Gastrocnemius medialis (tissue), 4 donors: ENCODE measurements around the gene RITA1. TPM values are rescaled to one million over a fixed set of nuclear protein-coding genes. Genes with fewer than 3 reads are reported as not detected.

ENCODE experiments used
- ATAC-seq, 2 donors: fragments of 150-250 bp; one replicate each; pipeline ENCODE4 v1.9.1; 2016
- DNase-seq, 2 donors: peaks; one replicate each; pipeline ENCODE4 v3.0.0-alpha.2; 2019
- H3K27ac ChIP-seq, 4 donors: fragments of 200-600 bp; sonication (generic); 1 replicate in 1 of 4; 2 replicates in 3 of 4; pipeline ENCODE4 v1.5.1; 2016 to 2018; ENCODE audit warnings: mild to moderate bottlenecking in 2 of 4, moderate library complexity in 1 of 4
- H3K27me3 ChIP-seq, 3 donors: fragments of 200-600 bp; sonication (generic) in 2 of 3; 1 replicate in 1 of 3; 2 replicates in 2 of 3; pipeline versions ENCODE4 v1.5.1 to v1.6.0; 2016 to 2019; ENCODE audit warnings: mild to moderate bottlenecking in 1 of 3, moderate library complexity in 1 of 3
- H3K36me3 ChIP-seq, 2 donors: fragments of 200-600 bp; sonication (generic) in 1 of 2; one replicate each; pipeline ENCODE4 v1.5.1; 2017 to 2018
- H3K4me1 ChIP-seq, 2 donors: fragments of 200-600 bp; sonication (generic) in 1 of 2; one replicate each; pipeline ENCODE4 v1.5.1; 2016 to 2017; ENCODE audit warnings: mild to moderate bottlenecking in 2 of 2
- H3K4me3 ChIP-seq, 4 donors: fragments of 200-600 bp; sonication (generic) in 3 of 4; 1 replicate in 1 of 4; 2 replicates in 3 of 4; pipeline ENCODE4 v1.5.1; 2016 to 2019; ENCODE audit warnings: mild to moderate bottlenecking in 2 of 4
- H3K9me3 ChIP-seq, 3 donors: fragments of 200-600 bp; sonication (generic) in 2 of 3; 1 replicate in 1 of 3; 2 replicates in 2 of 3; pipeline ENCODE4 v1.5.1; 2016 to 2019
- POLR2A ChIP-seq, 2 donors: fragments of 450-650 bp; IDR thresholded peaks; one replicate each; pipeline ENCODE4 v1.6.1; 2017; ENCODE audit warnings: antibody characterized with exemption in 2 of 2, mild to moderate bottlenecking in 2 of 2, moderate library complexity in 2 of 2
- in situ Hi-C, 4 donors: fragments of 200-750 bp; cut with MboI; loops; one replicate each; pipeline versions ENCODE4 v1.15.0 to v1.8.0; 2017; ENCODE audit warnings: low sequenced_read_pairs in 4 of 4
- intact Hi-C: fragments of 100-400 bp; cut with DNase I; formaldehyde crosslinking; loops from one replicate; pipeline ENCODE4 v1.15.1; 2023; ENCODE audit warnings: low total_unique reads
- total RNA-seq, 4 donors: library from RNA; depleted of rRNA; stranded (reverse); fragments of >200 nt; gene quantifications; one replicate each; pipeline versions ENCODE4 v1.1.0 to v1.2.3, GENCODE V29; 2016
- TF ChIP-seq, protein P1 (sequence below), 5 experiments: fragments of 450-650 bp in 3 of 5; fragments of 200-600 bp in 2 of 5; sonication (generic) in 2 of 5; IDR thresholded peaks in 4 of 5; conservative IDR thresholded peaks in 1 of 5; 1 replicate in 4 of 5; 2 replicates in 1 of 5; pipeline ENCODE4 v1.5.1; 2016 to 2019; ENCODE audit warnings: antibody characterized with exemption in 5 of 5, mild to moderate bottlenecking in 3 of 5, moderate library complexity in 3 of 5

Gene RITA1
- total RNA-seq, 4 donors from 2014 or later = 17.7 to 31.2 (median 23.1) TPM

DNA sequence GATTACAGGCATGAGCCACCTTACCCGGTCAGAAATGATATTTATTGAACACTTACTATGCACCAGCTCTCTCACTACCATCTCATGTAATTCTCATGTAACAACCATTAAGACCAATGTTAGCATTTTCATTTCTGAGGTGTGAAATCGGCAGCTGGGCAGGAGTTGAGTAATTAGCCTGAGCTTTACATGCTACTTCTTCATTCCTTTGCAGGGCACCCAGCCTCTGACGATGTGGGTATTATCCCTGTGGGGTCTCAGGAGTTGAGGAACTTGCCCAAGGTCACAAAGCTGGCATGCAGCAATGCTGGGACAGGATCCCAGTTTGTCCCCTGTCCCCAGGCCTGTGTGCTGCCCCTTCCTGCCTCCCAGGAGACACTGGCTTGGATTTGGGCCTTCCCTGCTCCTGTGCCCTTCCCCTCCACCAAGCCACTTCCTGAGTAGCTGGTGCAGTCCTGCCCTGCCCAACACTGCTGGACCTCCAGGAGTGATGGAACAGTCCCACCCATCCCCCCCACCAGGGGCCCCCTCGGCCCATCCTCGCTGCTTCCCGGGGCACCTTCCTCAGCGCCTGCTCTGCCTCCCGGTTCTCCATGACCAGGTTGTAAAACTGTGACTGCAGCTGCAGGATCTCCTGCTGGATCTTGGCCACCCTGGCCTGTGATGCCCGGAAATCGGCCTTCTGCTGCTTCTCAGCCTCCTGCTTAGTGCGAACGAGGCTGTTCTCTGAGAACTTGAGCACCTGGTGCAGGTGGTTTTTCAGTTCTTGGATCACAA lies 14.7 kb downstream of the RITA1 start:
- Histone ChIP-seq H3K27ac (no peak overlapping the region), H3K9me3 (no peaks in the 10 kb centered on the region), H3K27me3 (no peaks in the 10 kb centered on the region), H3K36me3 (no peaks in the 10 kb centered on the region), H3K4me1 (peaks cover 14 to 15% of the 10 kb centered on the region in 2 donors), H3K4me3 (no peak overlapping the region)
- intact Hi-C loops (no loop called here), in situ Hi-C loops (no loop called here)
- ATAC-seq = no peak
- DNase-seq = no peak
- TF ChIP-seq, protein P1, sequence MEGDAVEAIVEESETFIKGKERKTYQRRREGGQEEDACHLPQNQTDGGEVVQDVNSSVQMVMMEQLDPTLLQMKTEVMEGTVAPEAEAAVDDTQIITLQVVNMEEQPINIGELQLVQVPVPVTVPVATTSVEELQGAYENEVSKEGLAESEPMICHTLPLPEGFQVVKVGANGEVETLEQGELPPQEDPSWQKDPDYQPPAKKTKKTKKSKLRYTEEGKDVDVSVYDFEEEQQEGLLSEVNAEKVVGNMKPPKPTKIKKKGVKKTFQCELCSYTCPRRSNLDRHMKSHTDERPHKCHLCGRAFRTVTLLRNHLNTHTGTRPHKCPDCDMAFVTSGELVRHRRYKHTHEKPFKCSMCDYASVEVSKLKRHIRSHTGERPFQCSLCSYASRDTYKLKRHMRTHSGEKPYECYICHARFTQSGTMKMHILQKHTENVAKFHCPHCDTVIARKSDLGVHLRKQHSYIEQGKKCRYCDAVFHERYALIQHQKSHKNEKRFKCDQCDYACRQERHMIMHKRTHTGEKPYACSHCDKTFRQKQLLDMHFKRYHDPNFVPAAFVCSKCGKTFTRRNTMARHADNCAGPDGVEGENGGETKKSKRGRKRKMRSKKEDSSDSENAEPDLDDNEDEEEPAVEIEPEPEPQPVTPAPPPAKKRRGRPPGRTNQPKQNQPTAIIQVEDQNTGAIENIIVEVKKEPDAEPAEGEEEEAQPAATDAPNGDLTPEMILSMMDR (IDR thresholded peaks at IDR 0.05 in 4 of 5, conservative IDR thresholded peaks at IDR 0.05 in 1 of 5) = no peak
- no peak for TF ChIP-seq POLR2A (IDR thresholded peaks at IDR 0.05)

DNA sequence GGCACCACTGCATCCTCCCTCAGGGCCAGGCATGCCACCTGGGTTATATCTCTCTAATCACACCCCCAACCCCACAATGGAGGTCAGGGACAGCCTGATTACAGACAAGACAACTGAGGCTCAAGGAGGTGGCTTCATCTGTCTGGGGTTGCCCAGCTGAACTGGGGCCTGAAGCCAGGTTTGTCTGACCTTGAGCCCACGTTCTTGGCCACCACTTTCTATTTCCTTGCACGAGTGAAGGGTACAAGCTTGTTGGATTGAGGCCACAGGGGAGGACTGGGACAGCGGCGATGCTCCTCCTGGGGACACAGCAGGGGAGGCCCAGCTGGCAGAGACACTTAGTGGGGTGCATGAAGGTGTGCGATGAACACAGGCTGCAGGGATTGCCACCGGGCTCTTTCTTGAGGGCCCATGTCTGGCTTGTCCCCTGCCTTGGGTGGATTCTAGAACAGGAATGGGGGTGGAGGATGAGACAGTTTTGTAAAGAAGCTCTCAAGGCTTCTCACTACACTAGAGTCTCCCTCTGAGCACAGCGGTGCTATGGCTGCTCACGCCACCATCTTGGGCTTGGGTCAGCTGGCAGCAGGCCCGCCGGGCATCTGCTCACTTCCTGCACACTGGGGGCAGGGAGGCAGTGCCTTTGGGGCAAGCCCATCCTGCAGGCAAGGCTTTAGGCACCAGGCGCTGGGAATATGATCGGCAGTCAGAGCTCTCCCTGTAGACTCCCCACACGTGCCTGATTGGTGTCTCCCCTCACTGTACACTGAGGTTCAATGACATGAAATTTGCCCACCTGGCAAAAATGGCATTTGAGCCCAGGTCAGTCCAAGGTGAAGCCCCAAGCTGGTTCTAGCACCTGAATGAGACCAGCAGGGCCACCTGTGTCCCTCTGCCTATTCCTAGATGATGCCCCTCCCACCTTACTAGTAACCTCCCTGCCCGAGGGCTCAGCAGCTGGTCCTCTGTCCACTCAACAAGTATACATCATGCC lies 16.0 kb downstream of the RITA1 start:
- intact Hi-C loops = no loop called here

DNA sequence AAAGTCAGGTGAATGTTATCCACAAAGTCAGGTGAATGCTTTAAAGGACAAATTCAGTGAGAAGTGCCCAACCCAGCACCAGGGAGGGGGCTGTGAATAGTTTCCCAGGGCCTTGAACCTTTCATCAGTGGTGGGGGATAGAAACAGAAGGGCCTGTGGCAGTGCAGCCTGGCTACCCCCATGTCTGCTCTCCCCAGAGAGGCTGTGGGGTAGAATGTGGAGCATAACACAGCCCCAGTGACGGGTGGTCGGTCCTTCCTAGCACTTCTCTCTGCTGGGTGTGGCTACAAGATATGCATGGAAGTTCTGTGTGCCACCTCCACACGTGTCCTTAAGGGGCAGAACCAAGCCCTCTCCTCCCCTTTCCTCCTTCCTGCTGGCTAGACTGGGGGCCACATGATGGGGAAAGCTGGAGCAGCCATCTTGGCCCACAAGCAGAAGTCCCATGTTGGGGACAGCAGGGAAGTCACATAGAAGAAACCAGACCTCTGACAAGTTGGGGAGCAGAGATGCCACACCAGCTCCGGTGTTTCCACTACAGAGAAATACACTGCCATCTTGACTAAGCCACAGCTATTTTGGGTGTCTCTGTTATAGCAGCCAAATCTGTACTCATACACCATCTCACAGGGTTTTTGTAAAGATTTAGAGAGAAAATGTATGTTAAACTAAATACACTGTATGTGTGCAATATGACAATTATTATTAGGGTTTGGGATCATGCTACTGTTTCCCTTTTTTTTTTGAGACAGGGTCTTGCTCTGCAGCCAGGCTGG lies 17.0 kb downstream of the RITA1 start:
- H3K4me3 ChIP-seq = no peak overlapping the region
- peaks cover 14 to 15% of the 10 kb centered on the region in 2 donors for H3K4me1 ChIP-seq
- no peaks in the 10 kb centered on the region for H3K36me3 ChIP-seq
- ATAC-seq (no peak), DNase-seq (no peak)
- H3K27ac ChIP-seq = no peak overlapping the region
- H3K9me3 ChIP-seq = no peaks in the 10 kb centered on the region
- intact Hi-C loops = no loop called here
- H3K27me3 ChIP-seq = no peaks in the 10 kb centered on the region
- in situ Hi-C loops = no loop called here
- TF ChIP-seq, protein P1 (IDR thresholded peaks at IDR 0.05 in 4 of 5, conservative IDR thresholded peaks at IDR 0.05 in 1 of 5) = no peak
- TF ChIP-seq POLR2A (IDR thresholded peaks at IDR 0.05) = no peak

More for the DNA sequence above, 16.0 kb downstream of the RITA1 start:
- TF ChIP-seq, protein P1 (IDR thresholded peaks at IDR 0.05 in 4 of 5, conservative IDR thresholded peaks at IDR 0.05 in 1 of 5) = no peak
- no peak for TF ChIP-seq POLR2A (IDR thresholded peaks at IDR 0.05)
- no peak overlapping the region for H3K4me3 ChIP-seq
- no peak overlapping the region for H3K27ac ChIP-seq
- H3K9me3 ChIP-seq = no peaks in the 10 kb centered on the region
- no peaks in the 10 kb centered on the region for H3K27me3 ChIP-seq
- DNase-seq = no peak
- ATAC-seq = no peak
- peaks cover 14 to 15% of the 10 kb centered on the region in 2 donors for H3K4me1 ChIP-seq
- no peaks in the 10 kb centered on the region for H3K36me3 ChIP-seq
- in situ Hi-C loops = no loop called here

DNA sequence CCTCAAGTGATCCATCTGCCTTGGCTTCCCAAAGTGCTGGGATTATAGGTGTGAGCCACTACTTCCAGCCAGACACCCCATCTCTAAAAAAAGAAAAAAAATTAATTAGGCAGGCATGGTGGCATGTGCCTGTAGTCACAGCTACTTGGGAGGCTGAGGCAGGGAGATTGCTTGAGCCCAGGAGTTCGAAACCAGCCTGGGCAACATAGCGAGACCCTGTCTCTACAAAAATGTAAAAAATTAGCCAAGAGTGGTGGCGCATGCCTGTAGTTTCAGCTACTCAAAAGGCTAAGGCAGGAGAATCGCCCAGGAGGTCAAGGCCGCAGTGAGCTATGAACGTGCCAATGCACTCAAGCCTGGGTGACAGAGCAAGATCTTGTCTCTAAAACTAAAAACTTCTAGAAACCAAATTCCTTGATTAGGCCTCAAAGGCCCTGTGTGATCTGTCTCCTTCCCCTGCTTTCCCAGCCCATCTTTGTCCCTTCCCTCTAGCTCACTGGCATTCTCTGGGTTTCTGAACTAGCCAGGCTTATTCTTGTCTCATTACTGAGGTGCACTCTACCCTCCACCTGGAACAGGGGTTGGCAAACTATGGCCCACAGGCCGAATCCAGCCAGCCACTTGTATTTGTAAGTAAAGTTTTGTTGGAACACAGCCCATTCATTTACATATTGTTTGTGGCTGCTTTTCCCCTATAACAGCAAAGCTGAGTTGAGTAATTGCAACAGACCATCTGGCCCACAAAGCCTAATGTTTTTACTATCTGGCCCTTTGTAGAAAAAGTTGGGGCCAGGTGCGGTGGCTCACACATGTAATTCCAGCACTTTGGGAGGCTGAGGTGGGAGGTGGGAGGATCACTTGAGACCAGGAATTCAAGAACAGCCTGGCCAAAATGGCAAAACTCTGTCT lies 18.6 kb downstream of the RITA1 start:
- Histone ChIP-seq H3K27me3 (no peaks in the 10 kb centered on the region), H3K4me3 (no peak overlapping the region), H3K9me3 (no peaks in the 10 kb centered on the region), H3K36me3 (no peaks in the 10 kb centered on the region), H3K4me1 (peaks cover 14 to 15% of the 10 kb centered on the region in 2 donors), H3K27ac (peak overlapping the region; percentile 30 to 82 (median 68))
- ATAC-seq (no peak), DNase-seq (no peak)
- intact Hi-C loops = no loop called here
- in situ Hi-C loops = no loop called here
- TF ChIP-seq, protein P1 (IDR thresholded peaks at IDR 0.05 in 4 of 5, conservative IDR thresholded peaks at IDR 0.05 in 1 of 5) = no peak
- TF ChIP-seq POLR2A (IDR thresholded peaks at IDR 0.05) = no peak
